Glutamatergic neuron (in vitro differentiated cells): ENCODE results near the gene LILRB5. TPM values are rescaled to one million over a fixed set of nuclear protein-coding genes. Genes with fewer than 3 reads are reported as not detected.
"Not testable (repeated sequence)": the region's sequence is repeated elsewhere in the genome, so short reads cannot be mapped to it uniquely, and the experiment has no call there.

Experiments
- DNase-seq: peaks from one replicate; pipeline ENCODE4 v3.0.0; 2022
- H3K27ac Mint-ChIP-seq: one replicate; pipeline ENCODE4 v1.8.0; 2020; ENCODE audit warnings: mild to moderate bottlenecking, mixed read lengths, inconsistent platforms; ENCODE audit not compliant: unreplicated experiment
- H3K27me3 Mint-ChIP-seq: one replicate; pipeline ENCODE4 v1.8.0; 2020; ENCODE audit warnings: mild to moderate bottlenecking, moderate library complexity, mixed read lengths, inconsistent platforms; ENCODE audit not compliant: unreplicated experiment
- H3K36me3 Mint-ChIP-seq: one replicate; pipeline ENCODE4 v1.8.0; 2020; ENCODE audit warnings: mild to moderate bottlenecking, mixed read lengths, inconsistent platforms; ENCODE audit not compliant: unreplicated experiment
- H3K4me1 Mint-ChIP-seq: one replicate; pipeline ENCODE4 v1.8.0; 2020; ENCODE audit warnings: mild to moderate bottlenecking, low read depth, mixed read lengths, inconsistent platforms; ENCODE audit not compliant: unreplicated experiment
- H3K4me3 Mint-ChIP-seq: one replicate; pipeline ENCODE4 v1.8.0; 2020; ENCODE audit warnings: mild to moderate bottlenecking, mixed read lengths, inconsistent platforms; ENCODE audit not compliant: unreplicated experiment
- H3K9me3 Mint-ChIP-seq: one replicate; pipeline ENCODE4 v1.8.0; 2020; ENCODE audit warnings: mild to moderate bottlenecking, moderate library complexity, mixed read lengths, inconsistent platforms; ENCODE audit not compliant: unreplicated experiment
- total RNA-seq: library from RNA; stranded (reverse); fragmentation: NEBNext Ultra II Directional; extraction: Animal tissue kit (Norgen Biotek cat#: 25700); gene quantifications from one replicate; pipeline ENCODE4 v1.2.1, GENCODE V29; 2021; ENCODE audit not compliant: unreplicated experiment
- TF ChIP-seq, protein P1 (sequence below): fragments of 200-600 bp; sonication (generic); IDR thresholded peaks from one replicate; pipeline ENCODE4 v1.5.0; 2021; ENCODE audit not compliant: partially characterized antibody, unreplicated experiment

LILRB5 gene
- total RNA-seq, 1 donor from 2014 or later, result 0.17 TPM

DNA sequence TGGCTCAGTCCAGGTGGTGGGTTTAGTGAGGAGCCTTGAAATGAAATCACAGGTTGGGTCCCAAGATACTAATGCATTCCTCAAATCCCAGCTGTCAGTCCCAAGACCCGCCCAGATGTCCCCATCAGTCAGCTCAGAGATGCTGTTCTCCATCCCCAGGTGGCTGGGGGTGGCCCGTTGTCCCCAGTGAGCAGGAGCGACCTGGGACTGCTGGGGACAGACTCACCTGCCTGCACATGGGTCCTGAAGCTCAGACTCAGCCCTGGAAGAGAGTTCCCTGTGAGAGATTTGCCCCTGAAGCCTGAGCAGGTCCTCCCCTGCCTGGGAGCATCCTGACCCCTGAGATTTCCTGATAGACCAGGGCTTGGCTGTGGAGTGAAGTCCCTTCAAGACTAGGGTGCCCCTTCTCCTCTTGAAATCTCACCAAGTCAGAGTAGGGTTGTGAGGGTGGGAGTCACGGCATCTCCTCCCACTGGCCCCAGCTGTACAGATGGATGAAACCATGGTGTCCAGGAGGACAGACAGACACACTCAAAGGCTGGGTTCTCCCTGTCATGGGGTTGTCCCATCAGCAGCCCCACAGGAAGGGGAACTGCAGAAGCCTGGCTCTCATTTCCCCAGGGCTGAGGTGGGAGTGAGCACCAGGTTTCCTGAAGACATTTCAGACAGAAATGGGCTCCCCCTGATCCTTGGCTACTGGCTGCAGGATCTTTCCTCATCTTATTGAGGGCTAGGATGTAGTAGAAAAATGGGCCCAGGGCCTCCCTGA lies 41.5 kb upstream of the LILRB5 start:
- H3K27ac Mint-ChIP-seq, result no peak overlapping the region
- H3K9me3 Mint-ChIP-seq, result peaks cover 4% of the 10 kb centered on the region
- H3K4me1 Mint-ChIP-seq, result no peaks in the 10 kb centered on the region
- TF ChIP-seq, protein P1, sequence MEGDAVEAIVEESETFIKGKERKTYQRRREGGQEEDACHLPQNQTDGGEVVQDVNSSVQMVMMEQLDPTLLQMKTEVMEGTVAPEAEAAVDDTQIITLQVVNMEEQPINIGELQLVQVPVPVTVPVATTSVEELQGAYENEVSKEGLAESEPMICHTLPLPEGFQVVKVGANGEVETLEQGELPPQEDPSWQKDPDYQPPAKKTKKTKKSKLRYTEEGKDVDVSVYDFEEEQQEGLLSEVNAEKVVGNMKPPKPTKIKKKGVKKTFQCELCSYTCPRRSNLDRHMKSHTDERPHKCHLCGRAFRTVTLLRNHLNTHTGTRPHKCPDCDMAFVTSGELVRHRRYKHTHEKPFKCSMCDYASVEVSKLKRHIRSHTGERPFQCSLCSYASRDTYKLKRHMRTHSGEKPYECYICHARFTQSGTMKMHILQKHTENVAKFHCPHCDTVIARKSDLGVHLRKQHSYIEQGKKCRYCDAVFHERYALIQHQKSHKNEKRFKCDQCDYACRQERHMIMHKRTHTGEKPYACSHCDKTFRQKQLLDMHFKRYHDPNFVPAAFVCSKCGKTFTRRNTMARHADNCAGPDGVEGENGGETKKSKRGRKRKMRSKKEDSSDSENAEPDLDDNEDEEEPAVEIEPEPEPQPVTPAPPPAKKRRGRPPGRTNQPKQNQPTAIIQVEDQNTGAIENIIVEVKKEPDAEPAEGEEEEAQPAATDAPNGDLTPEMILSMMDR, result no peak
- no peak overlapping the region for H3K4me3 Mint-ChIP-seq
- DNase-seq, result no peak
- H3K36me3 Mint-ChIP-seq, result peaks cover 6% of the 10 kb centered on the region
- peaks cover 6% of the 10 kb centered on the region for H3K27me3 Mint-ChIP-seq

DNA sequence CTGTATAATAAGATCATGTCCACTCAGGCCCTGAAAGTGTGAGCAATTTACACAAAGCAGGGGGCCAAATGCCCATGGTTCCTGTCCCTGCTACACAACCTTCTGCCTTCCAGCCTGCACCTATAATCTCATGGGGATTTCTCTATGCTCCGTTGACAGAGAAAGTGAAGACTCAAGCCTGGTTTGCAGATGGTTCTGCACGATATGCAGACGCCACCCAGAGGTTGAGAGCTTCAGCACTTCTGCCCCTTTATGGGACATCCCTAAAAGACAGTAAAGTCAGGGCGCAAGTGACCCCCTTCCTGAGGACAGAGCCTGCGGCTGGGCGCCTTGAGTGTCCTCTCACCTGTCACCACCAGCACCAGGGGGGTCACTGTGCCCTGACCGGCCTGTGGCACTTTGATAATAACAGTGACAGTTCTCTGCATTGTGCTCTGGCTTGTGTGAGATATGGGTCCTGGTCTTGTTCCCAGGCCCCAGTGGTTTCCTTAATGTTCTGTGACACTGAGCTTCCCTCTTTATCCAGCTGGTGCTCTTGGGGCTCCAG lies 40.8 kb upstream of the LILRB5 start:
- Mint-ChIP-seq H3K36me3 (peaks cover 6% of the 10 kb centered on the region), H3K27ac (no peak overlapping the region), H3K4me1 (no peaks in the 10 kb centered on the region), H3K27me3 (peaks cover 8% of the 10 kb centered on the region), H3K9me3 (peaks cover 6% of the 10 kb centered on the region), H3K4me3 (no peak overlapping the region)
- TF ChIP-seq, protein P1, result no peak
- DNase-seq, result no peak

DNA sequence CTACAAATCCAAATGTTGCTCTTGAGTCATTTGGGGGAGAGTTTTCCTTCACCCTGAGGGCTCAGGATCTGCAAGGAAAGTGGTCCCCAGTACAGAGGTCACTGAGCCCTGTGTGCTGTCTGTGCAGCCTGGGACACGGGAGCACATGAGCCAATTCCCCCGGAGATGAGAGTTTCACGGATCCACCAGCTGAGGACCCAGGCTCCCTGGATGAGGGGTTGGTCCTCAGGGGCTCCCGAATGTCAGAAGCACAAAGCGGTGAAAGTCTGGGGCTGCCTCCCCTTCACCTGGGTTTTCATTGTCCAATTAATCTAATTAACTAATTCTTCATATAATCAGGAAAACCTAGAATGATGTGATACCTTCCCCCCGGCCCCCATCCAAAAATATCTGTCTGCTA lies 37.5 kb upstream of the LILRB5 start:
- H3K36me3 Mint-ChIP-seq, result peaks cover 6% of the 10 kb centered on the region
- TF ChIP-seq, protein P1, result no peak
- H3K4me3 Mint-ChIP-seq, result no peak overlapping the region
- H3K4me1 Mint-ChIP-seq, result no peaks in the 10 kb centered on the region
- peaks cover 6% of the 10 kb centered on the region for H3K9me3 Mint-ChIP-seq
- no peak overlapping the region for H3K27ac Mint-ChIP-seq
- peaks cover 8% of the 10 kb centered on the region for H3K27me3 Mint-ChIP-seq
- no peak for DNase-seq

DNA sequence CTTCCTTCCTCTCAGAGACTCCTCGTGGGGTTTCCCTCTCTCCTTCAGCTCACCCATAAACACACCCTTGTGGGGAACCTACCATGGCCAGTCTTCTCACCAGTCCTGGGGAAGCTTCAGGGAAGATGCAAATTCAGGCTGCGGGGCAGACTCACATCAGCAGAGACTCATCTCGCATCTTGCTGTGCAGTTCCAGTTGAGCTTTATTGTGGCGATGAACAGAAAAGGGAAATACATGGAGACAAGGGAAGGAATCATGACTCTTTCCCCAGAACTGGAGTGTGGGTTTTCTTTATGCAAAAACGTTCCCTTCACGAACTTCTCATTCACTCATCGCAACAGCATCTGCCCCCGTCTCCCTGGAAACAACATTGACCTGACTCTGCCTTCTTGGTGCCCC lies 32.1 kb upstream of the LILRB5 start:
- H3K4me3 Mint-ChIP-seq, result not testable (repeated sequence)

DNA sequence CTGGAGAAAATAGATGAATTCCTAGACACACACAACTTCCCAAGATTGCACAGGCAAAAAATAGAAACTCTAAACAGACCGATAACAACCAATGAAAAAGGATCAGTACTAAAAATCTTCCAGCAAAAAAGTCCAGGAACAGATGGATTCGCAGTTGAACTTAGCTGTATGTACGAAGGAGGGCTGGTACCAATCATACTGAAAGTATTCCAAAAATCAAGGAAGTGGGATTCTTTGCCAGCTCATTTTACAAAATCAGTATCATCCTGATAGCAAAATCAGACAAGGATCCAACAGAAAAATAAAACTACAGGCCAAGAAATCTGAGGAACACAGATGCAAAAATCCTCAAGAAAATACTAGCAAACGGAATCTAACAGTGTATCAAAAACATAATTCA lies 30.4 kb upstream of the LILRB5 start:
- peak overlapping the region; percentile 47 for H3K4me3 Mint-ChIP-seq
- H3K4me1 Mint-ChIP-seq, result peaks cover 2% of the 10 kb centered on the region
- peak overlapping the region; percentile 53 for H3K27ac Mint-ChIP-seq
- peaks cover 5% of the 10 kb centered on the region for H3K36me3 Mint-ChIP-seq
- TF ChIP-seq, protein P1, result no peak
- peaks cover 24% of the 10 kb centered on the region for H3K9me3 Mint-ChIP-seq
- no peak for DNase-seq
- H3K27me3 Mint-ChIP-seq, result peaks cover 13% of the 10 kb centered on the region

More for the DNA sequence above, 32.1 kb upstream of the LILRB5 start:
- not testable (repeated sequence) for H3K4me1 Mint-ChIP-seq, H3K27ac Mint-ChIP-seq, DNase-seq, H3K36me3 Mint-ChIP-seq
- Mint-ChIP-seq H3K27me3 (peaks cover 18% of the 10 kb centered on the region), H3K9me3 (peaks cover 20% of the 10 kb centered on the region)

DNA sequence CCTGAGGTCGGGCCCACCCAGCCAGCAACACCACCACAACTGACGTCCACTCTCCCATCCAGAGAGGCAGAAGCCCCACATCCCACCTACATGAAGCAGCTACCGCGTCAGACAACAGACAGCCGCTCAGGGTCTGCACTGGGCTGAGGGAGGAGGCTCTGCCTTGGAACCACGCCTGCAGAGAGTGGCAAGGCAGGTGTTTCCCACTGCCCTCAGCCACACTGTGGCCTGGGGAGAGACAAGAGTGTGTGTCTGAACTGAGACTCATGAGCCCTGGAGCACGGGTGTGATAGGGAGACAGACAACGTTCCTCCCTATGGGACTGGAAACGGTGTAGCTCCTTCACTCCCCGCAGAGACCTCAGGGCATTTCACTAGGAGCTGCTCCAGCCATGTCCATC lies 29.2 kb upstream of the LILRB5 start:
- not testable (repeated sequence) for DNase-seq, H3K4me3 Mint-ChIP-seq, H3K36me3 Mint-ChIP-seq, H3K4me1 Mint-ChIP-seq
- peak overlapping the region; percentile 44 for H3K27ac Mint-ChIP-seq
- peaks cover 24% of the 10 kb centered on the region for H3K9me3 Mint-ChIP-seq
- peaks cover 13% of the 10 kb centered on the region for H3K27me3 Mint-ChIP-seq

DNA sequence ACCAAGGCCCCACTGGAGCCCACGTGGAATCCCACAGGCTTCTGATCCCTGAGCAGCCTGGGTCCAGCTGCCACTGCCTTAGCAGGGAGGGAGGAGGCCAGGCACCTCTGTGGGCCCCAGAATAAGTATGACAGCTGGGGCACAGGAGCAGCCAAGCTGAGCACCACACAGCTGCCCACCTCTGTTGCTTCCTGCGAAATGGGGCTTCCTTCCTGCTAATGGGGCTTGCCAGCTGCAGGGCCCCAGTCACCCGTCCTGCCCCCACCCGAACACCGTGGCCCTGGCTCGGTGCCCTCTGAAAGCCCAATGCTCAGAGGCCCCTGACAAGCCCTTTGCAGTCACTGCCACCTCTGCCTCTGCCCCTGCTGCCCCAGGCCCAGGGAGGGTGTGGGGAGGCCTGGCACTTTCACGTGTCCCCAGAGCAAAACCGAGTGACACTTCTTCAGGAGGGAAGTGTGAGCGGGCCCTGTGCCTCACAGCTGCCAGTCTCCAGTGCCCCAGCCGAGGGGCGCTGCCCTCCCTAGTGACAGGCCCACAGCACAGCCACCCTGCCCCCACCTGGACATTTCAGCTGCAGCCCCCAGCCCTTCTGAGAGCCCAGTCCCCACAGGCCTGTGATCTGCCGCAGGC lies 28.5 kb upstream of the LILRB5 start:
- DNase-seq, H3K4me1 Mint-ChIP-seq, H3K36me3 Mint-ChIP-seq, H3K4me3 Mint-ChIP-seq: not testable (repeated sequence)
- Mint-ChIP-seq H3K27ac (peak overlapping the region; percentile 44), H3K9me3 (peaks cover 24% of the 10 kb centered on the region), H3K27me3 (peaks cover 13% of the 10 kb centered on the region)
